ENCODE data around the gene LTO1.

- no peak for TF ChIP-seq CTCF (IDR thresholded peaks at IDR 0.05; ENCODE audit: low read depth, low read length)
- no peak for TF ChIP-seq MAX (IDR thresholded peaks at IDR 0.05; ENCODE audit: low read depth, low read length)
- TF ChIP-seq POLR2A (IDR thresholded peaks at IDR 0.05; ENCODE audit: extremely low read depth, insufficient read length), result no peak
Measured at GRCh38 chr11:69686452-69686851, 11.3 kb upstream of the LTO1 start.
